ENCODE data around the gene CHSY1.

The CHSY1 gene, protein sequence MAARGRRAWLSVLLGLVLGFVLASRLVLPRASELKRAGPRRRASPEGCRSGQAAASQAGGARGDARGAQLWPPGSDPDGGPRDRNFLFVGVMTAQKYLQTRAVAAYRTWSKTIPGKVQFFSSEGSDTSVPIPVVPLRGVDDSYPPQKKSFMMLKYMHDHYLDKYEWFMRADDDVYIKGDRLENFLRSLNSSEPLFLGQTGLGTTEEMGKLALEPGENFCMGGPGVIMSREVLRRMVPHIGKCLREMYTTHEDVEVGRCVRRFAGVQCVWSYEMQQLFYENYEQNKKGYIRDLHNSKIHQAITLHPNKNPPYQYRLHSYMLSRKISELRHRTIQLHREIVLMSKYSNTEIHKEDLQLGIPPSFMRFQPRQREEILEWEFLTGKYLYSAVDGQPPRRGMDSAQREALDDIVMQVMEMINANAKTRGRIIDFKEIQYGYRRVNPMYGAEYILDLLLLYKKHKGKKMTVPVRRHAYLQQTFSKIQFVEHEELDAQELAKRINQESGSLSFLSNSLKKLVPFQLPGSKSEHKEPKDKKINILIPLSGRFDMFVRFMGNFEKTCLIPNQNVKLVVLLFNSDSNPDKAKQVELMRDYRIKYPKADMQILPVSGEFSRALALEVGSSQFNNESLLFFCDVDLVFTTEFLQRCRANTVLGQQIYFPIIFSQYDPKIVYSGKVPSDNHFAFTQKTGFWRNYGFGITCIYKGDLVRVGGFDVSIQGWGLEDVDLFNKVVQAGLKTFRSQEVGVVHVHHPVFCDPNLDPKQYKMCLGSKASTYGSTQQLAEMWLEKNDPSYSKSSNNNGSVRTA

DNA sequence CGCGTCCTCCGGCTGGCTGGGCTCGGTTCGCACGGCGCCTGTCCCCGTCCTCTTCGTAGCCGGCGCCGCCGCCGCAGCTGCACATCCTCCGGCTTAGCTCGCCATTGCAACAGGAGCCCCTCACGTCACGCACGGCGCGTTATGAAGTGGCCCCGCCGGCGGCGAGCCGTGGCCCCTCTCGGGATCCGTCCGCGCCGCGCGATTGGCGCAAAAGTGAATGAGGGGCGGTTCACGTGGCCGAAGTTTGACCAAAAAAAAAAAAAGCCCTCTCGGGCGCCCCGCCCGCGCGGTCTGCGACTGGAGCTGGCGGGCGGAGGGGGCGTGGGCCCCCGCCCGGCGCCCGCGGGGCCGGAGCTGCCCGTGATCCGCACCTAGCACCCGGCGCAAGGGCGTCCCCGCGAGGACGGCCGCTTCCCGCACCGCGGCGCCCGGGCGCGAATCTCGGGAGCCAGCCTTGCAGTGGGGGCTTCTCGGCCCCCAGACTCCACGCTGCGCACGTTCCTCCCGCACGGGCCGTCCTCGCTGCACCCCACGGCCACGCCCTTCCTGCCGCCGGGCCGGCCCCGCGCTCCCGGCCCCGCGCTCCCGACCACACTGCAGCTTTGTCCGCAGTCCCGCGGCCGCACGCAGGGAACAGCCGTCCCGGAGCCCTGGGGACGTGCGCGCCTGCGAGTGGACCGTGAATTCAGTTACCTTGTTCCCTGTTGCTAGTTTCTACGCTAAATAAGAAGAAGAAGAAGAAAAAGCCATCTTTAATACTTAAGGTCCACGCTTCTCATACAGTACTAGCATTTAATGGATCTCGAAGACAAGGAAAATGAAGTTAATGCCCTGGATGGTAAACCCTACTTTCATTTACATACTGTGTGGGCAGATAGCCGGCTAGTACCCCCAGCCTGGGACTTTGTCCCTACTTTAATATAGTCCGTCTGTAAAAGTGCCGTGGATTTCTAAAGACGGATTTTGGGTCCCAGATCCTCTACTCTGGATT lies at the start of gene CHSY1:
TSS of gene CHSY1 (minus strand) at position 219 of the 991 bp plus-strand sequence. CDS start 592 bp downstream, outside the sequence.
- H3K4me3 ChIP-seq (ENCODE audit: low read depth, low read length): peak within 1 kb of the TSS; percentile 89
- peak; percentile 86 for DNase-seq (ENCODE audit: low read depth)
- TF ChIP-seq CTCF (IDR thresholded peaks at IDR 0.05; ENCODE audit: low read depth, low read length, missing control alignments): no peak
- in situ Hi-C loops (cut with HindIII; ENCODE audit: low sequenced_read_pairs): loop anchor here (5.0 kb wide), 1 partner anchor 60 kb away; no protein-coding TSS in a partner anchor

DNA sequence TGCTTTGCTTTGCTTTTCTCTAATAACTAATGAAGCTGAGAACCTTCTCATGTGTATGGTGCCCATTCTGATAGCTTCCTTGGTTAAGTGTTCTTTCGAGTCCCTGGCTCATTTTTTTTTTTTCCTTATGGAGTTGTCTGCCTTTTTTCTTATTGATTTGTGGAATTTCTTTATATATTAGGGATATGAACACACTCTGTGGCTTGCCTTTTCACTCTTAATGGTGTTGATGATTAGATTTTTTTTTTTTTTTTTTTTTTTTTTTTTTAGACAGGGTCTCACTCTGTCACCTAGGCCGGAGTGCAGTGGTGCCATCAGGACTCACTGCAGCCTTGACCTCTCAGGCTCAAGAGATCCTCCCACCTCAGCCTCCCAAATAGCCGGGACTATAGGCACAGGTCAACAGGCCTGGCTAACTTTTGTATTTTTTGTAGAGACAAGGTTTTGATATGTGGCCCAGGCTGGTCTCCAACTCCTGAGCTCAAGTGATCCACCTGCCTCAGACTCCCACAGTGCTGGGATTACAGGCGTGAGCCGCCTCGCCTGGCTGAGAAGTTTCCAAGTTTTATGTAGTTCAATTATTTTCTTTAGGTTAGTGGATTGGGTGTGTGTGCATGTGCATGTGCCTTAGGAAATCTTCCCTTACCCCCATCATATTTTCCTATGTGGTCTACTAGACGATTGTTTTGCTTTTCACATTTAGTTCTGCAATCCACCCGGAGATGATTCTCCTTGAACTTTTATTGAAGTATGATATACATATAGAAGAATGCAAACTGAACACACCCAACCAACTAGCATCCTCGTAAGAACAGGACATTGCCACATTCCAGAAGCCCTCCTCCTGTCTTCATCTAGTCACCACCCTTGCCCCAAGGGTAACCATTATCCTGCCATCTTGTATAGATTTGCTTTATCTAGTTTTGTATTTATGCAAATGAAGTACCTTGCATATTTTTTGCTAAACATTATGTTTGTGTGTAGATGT lies 44.9 kb upstream of the CHSY1 start:
- TF ChIP-seq CTCF (IDR thresholded peaks at IDR 0.05; ENCODE audit: low read depth, low read length, missing control alignments): no peak
- DNase-seq (ENCODE audit: low read depth): no peak
- in situ Hi-C loops (cut with HindIII; ENCODE audit: low sequenced_read_pairs): loop anchor here (5.0 to 10.0 kb wide), 3 partner anchors 328 to 428 kb away; partner anchors contain the start of genes TARS3 and TM2D3
- peak overlapping the region; percentile 99 for H3K4me3 ChIP-seq (ENCODE audit: low read depth, low read length)

GRCh38 chr15:101295607-101296161 lies 43.8 kb upstream of the CHSY1 start:
- DNase-seq (ENCODE audit: low read depth): no peak
- H3K4me3 ChIP-seq (ENCODE audit: low read depth, low read length): peak overlapping the region; percentile 99
- TF ChIP-seq CTCF (IDR thresholded peaks at IDR 0.05; ENCODE audit: low read depth, low read length, missing control alignments): no peak
- in situ Hi-C loops (cut with HindIII; ENCODE audit: low sequenced_read_pairs): loop anchor here (5.0 to 10.0 kb wide), 3 partner anchors 329 to 429 kb away; partner anchors contain the start of genes TARS3 and TM2D3

DNA sequence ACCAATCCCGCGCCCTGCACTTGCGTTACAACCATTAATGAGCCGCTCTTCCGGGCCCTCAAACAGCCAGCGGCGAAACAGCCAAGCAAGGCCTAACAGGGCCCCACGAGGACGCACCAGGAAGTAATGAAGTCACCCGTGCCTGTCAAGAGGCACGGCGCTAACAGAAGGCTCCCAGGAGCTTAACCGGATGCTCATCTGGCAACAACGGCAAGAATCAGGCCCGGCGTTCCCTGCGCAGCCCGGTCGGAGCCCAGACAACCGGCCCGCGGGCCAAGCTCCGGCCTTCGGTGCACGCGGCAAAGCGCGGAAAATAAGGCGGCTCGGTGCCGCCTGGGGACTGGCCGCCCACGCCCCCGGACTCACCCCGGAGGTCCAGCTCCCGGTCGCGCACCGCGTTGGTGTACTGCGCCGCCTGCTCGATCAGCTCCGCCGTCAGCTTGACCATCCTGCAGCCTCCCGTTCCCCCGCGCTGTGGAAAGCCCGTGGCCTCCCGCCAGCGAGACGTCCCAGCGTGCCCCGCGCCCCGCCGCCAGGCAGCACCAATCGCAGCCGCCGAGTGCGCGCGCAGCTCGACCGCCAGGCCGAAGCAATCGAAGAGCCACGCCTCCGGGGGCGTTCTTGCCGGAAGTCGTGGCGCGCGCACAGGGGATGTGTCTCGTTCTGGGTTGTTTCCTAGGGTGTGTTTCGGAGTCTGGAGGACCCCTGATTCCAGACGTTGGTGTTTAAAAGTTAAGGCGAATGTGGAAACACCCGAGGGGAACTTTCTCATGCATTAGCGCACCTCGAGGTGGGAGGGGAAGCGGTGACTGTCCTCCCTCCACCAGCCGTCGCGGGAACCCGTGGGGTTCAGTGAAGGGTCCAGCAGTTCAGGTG lies 43.1 kb upstream of the CHSY1 start, which contains the start of gene SNRPA1:
TSS of gene SNRPA1 (minus strand) at position 518 of the 876 bp plus-strand sequence. CDS start at position 448, 70 bp downstream.
- peak; percentile 85 for DNase-seq (ENCODE audit: low read depth)
- H3K4me3 ChIP-seq (ENCODE audit: low read depth, low read length): peak within 1 kb of the TSS; percentile 99
- in situ Hi-C loops (cut with HindIII; ENCODE audit: low sequenced_read_pairs): loop anchor here (5.0 to 10.0 kb wide), 3 partner anchors 330 to 430 kb away; partner anchors contain the start of genes TARS3 and TM2D3
- no peak for TF ChIP-seq CTCF (IDR thresholded peaks at IDR 0.05; ENCODE audit: low read depth, low read length, missing control alignments)

Measured in astrocyte of the cerebellum (primary cell).